Measurements from ENCODE around the gene HSPG2. TPM values are rescaled to one million over a fixed set of nuclear protein-coding genes. Genes with fewer than 3 reads are reported as not detected.

The HSPG2 gene
- total and polyA plus RNA-seq, 2 of the 13 experiments (the other 11 are each of a cell fraction or from before 2014, with no cell fraction given), result 9.1 to 13.1 TPM

GRCh38 chr1:21922090-21923013 is 14.8 kb downstream of the HSPG2 start (continued):
- TF ChIP-seq ZNF570 (CRISPR knock-in tag; IDR thresholded peaks at IDR 0.05; ENCODE audit: borderline replicate concordance) (no peak), HNF1A (IDR thresholded peaks at IDR 0.05; ENCODE audit: low read depth) (peak; percentile 65; the same call in 1 of the 2 replicates), HNF1A (CRISPR knock-in tag; IDR thresholded peaks at IDR 0.05; ENCODE audit: borderline replicate concordance) (peak; percentile 82; the same call in 1 of the 2 replicates), CBX1 (IDR thresholded peaks at IDR 0.05; ENCODE audit: low read depth) (no peak), ZNF772 (CRISPR knock-in tag; IDR thresholded peaks at IDR 0.05) (no peak), PTBP1 (IDR thresholded peaks at IDR 0.05; ENCODE audit: low read depth, low read length, poor library complexity, severe bottlenecking) (no peak), SNAPC4 (CRISPR knock-in tag; IDR thresholded peaks at IDR 0.05) (no peak), PHF20 (CRISPR knock-in tag; IDR thresholded peaks at IDR 0.05) (no peak), ISL2 (CRISPR knock-in tag; IDR thresholded peaks at IDR 0.05) (peak; percentile 81), ZNF615 (CRISPR knock-in tag; IDR thresholded peaks at IDR 0.05; ENCODE audit: borderline replicate concordance) (no peak), GLI4 (CRISPR knock-in tag; IDR thresholded peaks at IDR 0.05; ENCODE audit: borderline replicate concordance) (no peak), ZNF230 (CRISPR knock-in tag; IDR thresholded peaks at IDR 0.05) (no peak), NCOA1 (CRISPR knock-in tag; IDR thresholded peaks at IDR 0.05) (no peak), AGO1 (IDR thresholded peaks at IDR 0.05; ENCODE audit: low read depth, low read length, poor library complexity, severe bottlenecking) (no peak), ZNF510 (CRISPR knock-in tag; IDR thresholded peaks at IDR 0.05; ENCODE audit: low read depth) (no peak), ZMYM4 (CRISPR knock-in tag; IDR thresholded peaks at IDR 0.05) (no peak; the same call in 1 of the 2 replicates), RFX3 (CRISPR knock-in tag; IDR thresholded peaks at IDR 0.05) (no peak), PRMT3 (CRISPR knock-in tag; IDR thresholded peaks at IDR 0.05; ENCODE audit: borderline replicate concordance, low read depth) (no peak), FLYWCH1 (CRISPR knock-in tag; IDR thresholded peaks at IDR 0.05) (no peak)
